CD4-positive, alpha-beta memory T cell (primary cell): Measurements from ENCODE around the gene MPZL2. TPM values are rescaled to one million over a fixed set of nuclear protein-coding genes. Genes with fewer than 3 reads are reported as not detected.

Source experiments
- CTCF ChIA-PET: fragments of 350-600 bp; sonication (Branson Sonifier 250); formaldehyde crosslinking; loops from one replicate; lab custom pipeline; 2021; ENCODE audit warnings: inconsistent platforms; ENCODE audit not compliant: partially characterized antibody; lab: Charles Lee
- POLR2A ChIA-PET: fragments of 350-600 bp; sonication (Branson Sonifier 250); formaldehyde crosslinking; loops from one replicate; lab custom pipeline; 2021; ENCODE audit not compliant: partially characterized antibody; lab: Charles Lee
- DNase-seq, 5 donors: peaks; one replicate each; pipeline versions ENCODE4 v3.0.0 to v3.0.0-alpha.2; 2020 to 2022; ENCODE audit warnings: mixed read lengths in 1 of 5
- H3K27ac ChIP-seq: one replicate; pipeline ENCODE4 v1.7.0; 2013; ENCODE audit warnings: low read depth, low read length
- H3K27me3 ChIP-seq: 2 replicates; pipeline ENCODE4 v1.7.0; 2013; ENCODE audit warnings: mild to moderate bottlenecking, low read length, moderate library complexity; ENCODE audit not compliant: insufficient read depth
- H3K36me3 ChIP-seq: 2 replicates; pipeline ENCODE4 v1.7.0; 2013; ENCODE audit warnings: mild to moderate bottlenecking, low read length, moderate library complexity; ENCODE audit not compliant: insufficient read depth
- H3K4me1 ChIP-seq: 2 replicates; pipeline ENCODE4 v1.7.0; 2013; ENCODE audit warnings: mild to moderate bottlenecking, low read length, moderate library complexity; ENCODE audit not compliant: insufficient read depth
- H3K4me3 ChIP-seq, 2 donors: one replicate each; pipeline ENCODE4 v1.7.0; 2013; ENCODE audit warnings: low read length in 2 of 2, mild to moderate bottlenecking in 1 of 2
- H3K9me3 ChIP-seq, 2 donors: one replicate each; pipeline ENCODE4 v1.7.0; 2013; ENCODE audit warnings: low read length in 2 of 2, control low read depth in 1 of 2; ENCODE audit not compliant: control insufficient read depth in 1 of 2
- H3K27ac Mint-ChIP-seq, 7 donors: one replicate each; pipeline ENCODE4 v1.8.0; 2020 to 2021; ENCODE audit warnings: mixed read lengths in 7 of 7, mild to moderate bottlenecking in 6 of 7, inconsistent platforms in 3 of 7, moderate library complexity in 3 of 7
- H3K27me3 Mint-ChIP-seq, 2 donors: one replicate each; pipeline ENCODE4 v1.8.0; 2020 to 2021; ENCODE audit warnings: mixed read lengths in 2 of 2
- H3K36me3 Mint-ChIP-seq, 2 donors: one replicate each; pipeline ENCODE4 v1.8.0; 2020 to 2021; ENCODE audit warnings: mixed read lengths in 2 of 2, inconsistent platforms in 1 of 2, mild to moderate bottlenecking in 1 of 2
- H3K4me1 Mint-ChIP-seq, 4 donors: one replicate each; pipeline ENCODE4 v1.8.0; 2020 to 2021; ENCODE audit warnings: mixed read lengths in 4 of 4, mild to moderate bottlenecking in 1 of 4
- H3K4me3 Mint-ChIP-seq, 8 donors: one replicate each; pipeline ENCODE4 v1.8.0; 2020 to 2021; ENCODE audit warnings: mixed read lengths in 8 of 8, mild to moderate bottlenecking in 7 of 8, moderate library complexity in 6 of 8, inconsistent platforms in 3 of 8
- H3K9me3 Mint-ChIP-seq, 8 donors: one replicate each; pipeline ENCODE4 v1.8.0; 2020 to 2021; ENCODE audit warnings: mixed read lengths in 8 of 8, mild to moderate bottlenecking in 5 of 8, inconsistent platforms in 3 of 8, moderate library complexity in 1 of 8
- intact Hi-C: fragments of 100-400 bp; cut with micrococcal nuclease; formaldehyde crosslinking; loops from one replicate; pipeline ENCODE4 v1.15.1; 2023
- polyA plus RNA-seq, 2 donors: library from polyadenylated mRNA; unstranded; fragments of 300-500 nt; fragmentation: Illumina TruSeq; gene quantifications; one replicate each; pipeline ENCODE4 v1.2.3, GENCODE V29; 2021
- total RNA-seq, 2 experiments: library from RNA; stranded (reverse); gene quantifications; one replicate each; pipeline ENCODE4 v1.2.3, GENCODE V29; 2021

The MPZL2 gene
- total and polyA plus RNA-seq, 4 experiments from 2014 or later, result 0.64 to 4.2 (median 3.3) TPM

DNA sequence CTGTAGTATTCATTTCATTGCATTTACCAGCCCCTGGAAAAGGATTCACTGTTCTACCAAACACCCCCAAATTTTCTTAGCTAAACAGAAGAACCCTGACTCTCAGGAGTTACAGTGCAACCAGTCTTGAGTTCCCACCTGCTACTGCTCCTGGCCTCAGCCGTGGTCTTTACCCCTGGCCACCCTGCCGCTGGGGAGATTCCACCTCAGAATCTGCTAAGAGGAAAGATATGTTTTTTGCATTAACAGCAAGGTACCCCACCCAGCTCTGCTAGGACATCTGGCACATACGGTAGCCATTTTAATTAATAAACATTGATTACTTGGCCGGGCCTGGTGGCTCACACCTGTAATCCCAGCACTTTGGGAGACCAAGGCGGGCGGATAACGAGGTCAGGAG is 48.3 kb downstream of the MPZL2 start:
- intact Hi-C loops, result loop anchor here (2.0 kb wide), 1 partner anchor 13 kb away; no protein-coding TSS in a partner anchor
- CTCF ChIA-PET, result interaction anchor here (0.8 to 5.1 kb wide), 9 partner anchors 9 to 256 kb away, joined by 3 to 51 read pairs (median 4); partner anchors contain the start of genes JAML and SCN2B
- peak overlapping the region; percentile 50 for H3K27ac ChIP-seq
- H3K4me1 ChIP-seq, result peaks cover 79% of the 10 kb centered on the region
- Mint-ChIP-seq H3K27me3 (no peaks in the 10 kb centered on the region), H3K4me1 (peaks cover 58 to 99% (median 81%) of the 10 kb centered on the region in 4 donors), H3K36me3 (peaks cover 36 to 42% of the 10 kb centered on the region in 2 donors), H3K9me3 (peaks cover 0 to 2% (median 0%) of the 10 kb centered on the region in 8 donors), H3K27ac (peak overlapping the region; percentile 76 to 96 (median 90)), H3K4me3 (peak overlapping the region in 7 of 8 donors; percentile 58 to 91 (median 88))
- H3K9me3 ChIP-seq, result no peaks in the 10 kb centered on the region
- H3K36me3 ChIP-seq, result peaks cover 16% of the 10 kb centered on the region
- H3K4me3 ChIP-seq, result no peak overlapping the region
- POLR2A ChIA-PET, result interaction anchor here (1.1 to 9.3 kb wide), 7 partner anchors 10 to 90 kb away, joined by 3 to 83 read pairs (median 13); partner anchors contain the start of genes JAML and MPZL3
- DNase-seq, result no peak
- no peaks in the 10 kb centered on the region for H3K27me3 ChIP-seq

DNA sequence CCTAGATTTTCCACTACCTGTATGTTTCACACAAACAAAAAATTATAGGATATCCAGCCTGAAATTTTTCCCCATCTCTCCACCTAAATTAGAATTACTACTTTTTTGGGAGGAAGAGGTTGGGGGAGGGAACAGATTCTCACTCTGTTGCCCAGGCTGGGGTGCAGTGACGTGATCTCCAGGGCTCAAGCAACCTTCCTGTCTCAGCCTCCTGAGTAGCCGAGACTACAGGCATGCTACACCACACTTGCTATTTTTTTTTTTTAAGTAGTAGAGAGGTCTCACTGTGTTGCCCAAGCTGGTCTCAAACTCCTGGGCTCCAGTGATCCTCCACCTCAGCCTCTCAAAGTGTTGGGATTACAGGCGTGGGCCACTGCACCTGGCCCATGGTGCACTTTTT is 48.8 kb downstream of the MPZL2 start:
- Histone ChIP-seq H3K27me3 (no peaks in the 10 kb centered on the region), H3K27ac (no peak overlapping the region), H3K36me3 (peaks cover 21% of the 10 kb centered on the region), H3K4me3 (no peak overlapping the region), H3K9me3 (no peaks in the 10 kb centered on the region), H3K4me1 (peaks cover 74% of the 10 kb centered on the region)
- H3K27me3 Mint-ChIP-seq, result no peaks in the 10 kb centered on the region
- peaks cover 41 to 47% of the 10 kb centered on the region in 2 donors for H3K36me3 Mint-ChIP-seq
- peaks cover 56 to 94% (median 78%) of the 10 kb centered on the region in 4 donors for H3K4me1 Mint-ChIP-seq
- CTCF ChIA-PET, result interaction anchor here (1.0 to 5.1 kb wide), 6 partner anchors 10 to 257 kb away, joined by 3 to 51 read pairs (median 9); partner anchors contain the start of genes JAML and MPZL3
- peaks cover 0 to 2% (median 0%) of the 10 kb centered on the region in 8 donors for H3K9me3 Mint-ChIP-seq
- H3K4me3 Mint-ChIP-seq, result peak overlapping the region in 7 of 8 donors; percentile 58 to 91 (median 88)
- POLR2A ChIA-PET, result interaction anchor here (0.6 to 9.3 kb wide), 7 partner anchors 10 to 36 kb away, joined by 4 to 83 read pairs (median 13); partner anchors contain the start of genes JAML and MPZL3
- peak overlapping the region; percentile 69 to 96 (median 90) for H3K27ac Mint-ChIP-seq
- intact Hi-C loops, result no loop called here
- DNase-seq, result peak in 1 of 5 donors; percentile 55

DNA sequence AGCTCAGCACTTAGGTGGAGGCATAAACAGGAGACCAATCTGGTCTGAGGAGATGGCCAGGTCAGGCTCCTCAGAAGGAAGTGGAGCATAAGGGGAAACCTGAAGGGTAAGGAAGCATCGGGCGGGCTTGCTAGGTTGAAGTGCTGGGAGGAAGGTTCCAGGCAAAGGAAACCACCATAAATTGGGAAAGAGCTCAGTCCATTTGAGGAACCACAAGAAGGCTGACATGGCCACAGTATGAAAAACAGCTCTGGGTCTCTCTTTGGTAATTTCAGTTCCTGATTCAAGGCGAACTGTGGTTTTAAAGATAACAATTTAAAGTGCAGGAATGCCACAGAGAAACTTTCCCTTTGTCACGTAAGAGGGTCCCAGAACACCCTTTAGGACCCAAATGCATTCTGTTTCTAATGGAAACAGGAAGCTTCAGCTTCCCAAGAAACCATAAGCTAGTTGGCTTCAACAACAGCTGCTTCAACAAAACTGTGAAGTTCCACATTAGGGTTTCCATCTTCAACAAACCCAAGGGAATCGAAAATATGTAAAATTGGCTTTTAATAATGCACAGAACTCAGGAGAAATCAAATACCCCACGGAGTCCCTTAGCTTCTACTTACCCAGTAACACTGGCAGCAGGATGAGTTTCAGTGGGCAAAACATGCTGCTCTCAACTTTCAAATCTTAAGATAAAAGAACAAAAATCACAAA is 49.7 kb downstream of the MPZL2 start:
- H3K27ac Mint-ChIP-seq, result peak overlapping the region; percentile 72 to 96 (median 88)
- POLR2A ChIA-PET, result interaction anchor here (0.6 to 9.3 kb wide), 8 partner anchors 10 to 38 kb away, joined by 4 to 83 read pairs (median 9); partner anchors contain the start of genes JAML and MPZL3
- intact Hi-C loops, result no loop called here

DNA sequence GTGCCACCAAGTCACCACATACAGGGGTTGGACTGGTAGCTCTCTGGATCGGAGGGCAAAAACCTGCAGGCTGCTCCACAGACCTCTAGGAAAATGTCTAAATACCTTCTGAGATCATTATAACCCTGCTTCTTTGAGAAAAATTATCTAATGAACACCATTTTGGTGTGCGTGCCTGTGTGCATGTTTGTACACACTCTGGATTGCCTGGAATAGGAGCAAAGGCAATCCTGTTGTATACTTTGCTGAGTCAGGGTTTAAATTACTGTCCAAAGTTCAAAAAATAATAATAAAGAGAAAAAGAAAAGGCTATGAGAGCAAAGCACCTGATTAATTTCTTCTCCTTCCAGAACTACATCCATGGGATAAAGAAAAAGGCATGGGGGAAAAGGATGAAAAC is 50.3 kb downstream of the MPZL2 start:
- no peaks in the 10 kb centered on the region for H3K27me3 ChIP-seq
- no peak overlapping the region for H3K27ac ChIP-seq
- H3K9me3 ChIP-seq, result no peaks in the 10 kb centered on the region
- POLR2A ChIA-PET, result interaction anchor here (0.6 to 9.3 kb wide), 7 partner anchors 10 to 38 kb away, joined by 3 to 83 read pairs (median 8); partner anchors contain the start of genes JAML and MPZL3
- peaks cover 21% of the 10 kb centered on the region for H3K36me3 ChIP-seq
- peaks cover 45 to 85% (median 66%) of the 10 kb centered on the region in 4 donors for H3K4me1 Mint-ChIP-seq
- peak overlapping the region; percentile 72 to 93 (median 85) for H3K27ac Mint-ChIP-seq
- peak overlapping the region in 7 of 8 donors; percentile 35 to 91 (median 61) for H3K4me3 Mint-ChIP-seq
- H3K9me3 Mint-ChIP-seq, result peaks cover 0 to 2% (median 0%) of the 10 kb centered on the region in 8 donors
- CTCF ChIA-PET, result interaction anchor here (0.9 to 5.1 kb wide), 8 partner anchors 11 to 145 kb away, joined by 3 to 51 read pairs (median 6); partner anchors contain the start of genes JAML, MPZL3 and UBE4A
- H3K4me1 ChIP-seq, result peaks cover 59% of the 10 kb centered on the region
- no peak overlapping the region for H3K4me3 ChIP-seq
- no peaks in the 10 kb centered on the region for H3K27me3 Mint-ChIP-seq
- intact Hi-C loops, result no loop called here
- H3K36me3 Mint-ChIP-seq, result peaks cover 46% of the 10 kb centered on the region in 2 donors
- no peak for DNase-seq

More for the DNA sequence above, 49.7 kb downstream of the MPZL2 start:
- no peaks in the 10 kb centered on the region for H3K9me3 ChIP-seq
- no peak overlapping the region for H3K4me3 ChIP-seq
- Mint-ChIP-seq H3K27me3 (no peaks in the 10 kb centered on the region), H3K9me3 (peaks cover 0 to 2% (median 0%) of the 10 kb centered on the region in 8 donors), H3K4me1 (peaks cover 48 to 85% (median 69%) of the 10 kb centered on the region in 4 donors), H3K4me3 (peak overlapping the region in 7 of 8 donors; percentile 58 to 91 (median 88)), H3K36me3 (peaks cover 44 to 46% of the 10 kb centered on the region in 2 donors)
- no peak overlapping the region for H3K27ac ChIP-seq
- H3K27me3 ChIP-seq, result no peaks in the 10 kb centered on the region
- CTCF ChIA-PET, result interaction anchor here (0.9 to 5.1 kb wide), 8 partner anchors 11 to 145 kb away, joined by 3 to 51 read pairs (median 6); partner anchors contain the start of genes JAML, MPZL3 and UBE4A
- peaks cover 65% of the 10 kb centered on the region for H3K4me1 ChIP-seq
- H3K36me3 ChIP-seq, result peaks cover 21% of the 10 kb centered on the region
- peak in 1 of 5 donors; percentile 28 for DNase-seq

DNA sequence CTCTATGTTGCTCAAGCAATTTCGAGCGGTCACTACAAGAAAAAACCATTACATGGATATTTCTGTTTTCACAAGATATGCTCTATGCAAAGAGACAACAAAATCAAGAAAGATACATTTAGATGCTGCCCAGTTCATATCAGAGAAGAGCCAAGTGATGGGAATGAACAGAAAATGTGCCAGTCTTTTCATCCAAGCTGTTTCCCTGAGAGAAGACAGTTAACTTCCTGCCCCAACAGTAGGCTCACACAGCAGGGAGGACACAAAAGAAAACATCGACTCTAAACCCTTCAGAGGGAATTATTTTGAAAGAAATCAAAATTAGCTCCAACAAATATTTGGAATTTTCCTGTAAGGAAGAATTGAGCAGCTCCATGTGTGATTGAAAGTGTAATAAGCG is 50.9 kb downstream of the MPZL2 start:
- peak overlapping the region in 3 of 7 donors; percentile 73 to 93 (median 79) for H3K27ac Mint-ChIP-seq
- H3K27me3 ChIP-seq, result no peaks in the 10 kb centered on the region
- H3K4me1 ChIP-seq, result peaks cover 53% of the 10 kb centered on the region
- H3K36me3 Mint-ChIP-seq, result peaks cover 47 to 49% of the 10 kb centered on the region in 2 donors
- no peak for DNase-seq
- no peaks in the 10 kb centered on the region for H3K9me3 ChIP-seq
- no peak overlapping the region for H3K27ac ChIP-seq
- peaks cover 41 to 79% (median 61%) of the 10 kb centered on the region in 4 donors for H3K4me1 Mint-ChIP-seq
- POLR2A ChIA-PET, result interaction anchor here (0.9 to 9.3 kb wide), 5 partner anchors 9 to 39 kb away, joined by 3 to 83 read pairs (median 10); partner anchors contain the start of genes JAML and MPZL3
- no peak overlapping the region for H3K4me3 ChIP-seq
- H3K4me3 Mint-ChIP-seq, result peak overlapping the region in 4 of 8 donors; percentile 8 to 91 (median 37)
- CTCF ChIA-PET, result interaction anchor here (1.0 to 5.1 kb wide), 6 partner anchors 11 to 146 kb away, joined by 3 to 51 read pairs (median 6); partner anchors contain the start of genes MPZL3 and UBE4A
- H3K36me3 ChIP-seq, result peaks cover 21% of the 10 kb centered on the region
- H3K27me3 Mint-ChIP-seq, result no peaks in the 10 kb centered on the region
- H3K9me3 Mint-ChIP-seq, result peaks cover 0 to 2% (median 0%) of the 10 kb centered on the region in 8 donors
- intact Hi-C loops, result no loop called here

DNA sequence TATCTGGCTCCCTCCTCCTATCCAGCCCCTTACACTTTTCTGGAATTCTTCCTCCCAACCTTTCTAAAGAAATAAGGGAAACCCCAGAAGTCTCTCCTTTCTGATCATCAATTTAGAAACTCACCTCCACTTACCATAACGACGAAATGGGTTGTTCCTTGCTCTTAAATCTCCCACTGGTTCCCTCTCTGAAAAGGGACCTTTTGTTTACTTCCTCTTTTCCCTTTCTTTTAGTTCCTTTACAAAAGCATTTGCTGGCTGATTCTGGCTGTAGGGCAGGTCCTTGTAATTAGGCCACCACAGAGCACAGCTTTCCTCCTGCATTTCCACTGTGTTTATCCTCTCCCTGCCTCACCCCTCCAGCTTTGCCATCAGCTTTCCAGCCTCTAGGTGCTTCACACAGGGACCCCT is 51.3 kb downstream of the MPZL2 start:
- ChIA-PET CTCF (interaction anchor here (1.8 to 5.1 kb wide), 3 partner anchors 9 to 34 kb away, joined by 4 to 51 read pairs (median 4); no protein-coding TSS in a partner anchor), POLR2A (interaction anchor here (0.9 to 9.3 kb wide), 4 partner anchors 9 to 39 kb away, joined by 3 to 83 read pairs (median 40); partner anchors contain the start of genes JAML and MPZL3)
- DNase-seq, result no peak
- intact Hi-C loops, result no loop called here
- Mint-ChIP-seq H3K4me3 (no peak overlapping the region), H3K9me3 (peaks cover 0 to 2% (median 0%) of the 10 kb centered on the region in 8 donors), H3K36me3 (peaks cover 52 to 53% of the 10 kb centered on the region in 2 donors), H3K4me1 (peaks cover 44 to 75% (median 60%) of the 10 kb centered on the region in 4 donors), H3K27me3 (no peaks in the 10 kb centered on the region), H3K27ac (peak overlapping the region in 4 of 7 donors; percentile 73 to 93 (median 78))
- H3K4me1 ChIP-seq, result peaks cover 49% of the 10 kb centered on the region
- no peaks in the 10 kb centered on the region for H3K27me3 ChIP-seq
- no peaks in the 10 kb centered on the region for H3K9me3 ChIP-seq
- peaks cover 21% of the 10 kb centered on the region for H3K36me3 ChIP-seq
- H3K4me3 ChIP-seq, result no peak overlapping the region
- H3K27ac ChIP-seq, result no peak overlapping the region
